B cell (primary cell): ENCODE results near the gene CTDP1. TPM values are rescaled to one million over a fixed set of nuclear protein-coding genes. Genes with fewer than 3 reads are reported as not detected.

Source experiments
- ATAC-seq: fragments of 200-7000 bp; cut with Tn5 transposase; one replicate; pipeline ENCODE4 v1.10.0; 2021; ENCODE audit warnings: low read depth, mild to moderate bottlenecking, moderate number of reproducible peaks, moderate library complexity
- CTCF ChIA-PET: fragments of 350-600 bp; sonication (Branson Sonifier 250); formaldehyde crosslinking; loops from one replicate; lab custom pipeline; 2021; ENCODE audit warnings: antibody characterized with exemption, inconsistent platforms; lab: Charles Lee
- POLR2A ChIA-PET: fragments of 350-600 bp; sonication (Branson Sonifier 250); formaldehyde crosslinking; loops from one replicate; lab custom pipeline; 2021; ENCODE audit warnings: antibody characterized with exemption; lab: Charles Lee
- DNase-seq: peaks from one replicate; pipeline ENCODE4 v3.0.0; 2013
- H2AFZ ChIP-seq: 2 replicates; pipeline ENCODE4 v1.6.1; 2012; ENCODE audit warnings: mild to moderate bottlenecking, low read depth, low read length; ENCODE audit not compliant: insufficient read depth, poor library complexity, severe bottlenecking
- H3K27ac ChIP-seq, 2 donors: 1 replicate in 1 of 2; 2 replicates in 1 of 2; pipeline ENCODE4 v1.5.1; 2012 to 2013; ENCODE audit warnings: low read length in 2 of 2, mild to moderate bottlenecking in 2 of 2, moderate library complexity in 1 of 2
- H3K27me3 ChIP-seq, 4 experiments: fragments of 200-600 bp in 1 of 4; sonication (generic) in 1 of 4; replicated peaks in 1 of 4; 1 replicate in 2 of 4; 2 replicates in 2 of 4; pipeline versions ENCODE4 v1.6.1 to v1.7.0; 2013 to 2016; ENCODE audit warnings: low read length in 3 of 4, mild to moderate bottlenecking in 2 of 4, mixed read lengths in 1 of 4, moderate library complexity in 1 of 4; ENCODE audit not compliant: insufficient read depth in 4 of 4, control insufficient read depth in 3 of 4; ENCODE audit errors: control extremely low read depth in 1 of 4
- H3K36me3 ChIP-seq, 2 experiments: replicated peaks in 1 of 2; 1 replicate in 1 of 2; 2 replicates in 1 of 2; pipeline versions ENCODE4 v1.6.1 to v1.7.1; 2013; ENCODE audit warnings: low read length in 1 of 2; ENCODE audit not compliant: insufficient read depth in 2 of 2, control insufficient read depth in 1 of 2; ENCODE audit errors: control extremely low read depth in 1 of 2, extremely low read depth in 1 of 2
- H3K4me1 ChIP-seq, 2 donors: fragments of 200-600 bp in 1 of 2; sonication (generic) in 1 of 2; 1 replicate in 1 of 2; 2 replicates in 1 of 2; pipeline versions ENCODE4 v1.5.1 to v1.6.1; 2013 to 2017; ENCODE audit warnings: low read length in 2 of 2; ENCODE audit not compliant: control insufficient read depth in 2 of 2, insufficient read depth in 2 of 2
- H3K4me2 ChIP-seq: replicated peaks from 2 replicates; pipeline ENCODE3; 2012; ENCODE audit warnings: mild to moderate bottlenecking, low read depth, low read length; ENCODE audit not compliant: poor library complexity, severe bottlenecking
- H3K4me3 ChIP-seq, 5 experiments: fragments of 200-600 bp in 1 of 5; sonication (generic) in 1 of 5; 1 replicate in 3 of 5; 2 replicates in 2 of 5; pipeline versions ENCODE4 v1.5.1 to v1.7.0; 2011 to 2016; ENCODE audit warnings: low read length in 4 of 5, mild to moderate bottlenecking in 4 of 5, low read depth in 2 of 5, control low read depth in 1 of 5, moderate library complexity in 1 of 5; ENCODE audit not compliant: insufficient read depth in 1 of 5; ENCODE audit errors: control extremely low read depth in 1 of 5, extremely low read depth in 1 of 5
- H3K79me2 ChIP-seq: fragments of 200-600 bp; sonication (generic); one replicate; pipeline ENCODE4 v1.6.0; 2016; ENCODE audit warnings: low read length; ENCODE audit not compliant: control insufficient read depth, insufficient read depth
- H3K9ac ChIP-seq: fragments of 200-600 bp; sonication (generic); 2 replicates; pipeline ENCODE4 v1.6.1; 2017; ENCODE audit warnings: mild to moderate bottlenecking, low read length, moderate library complexity
- H3K9me3 ChIP-seq, 3 donors: one replicate each; pipeline versions ENCODE4 v1.6.1 to v1.7.1; 2013; ENCODE audit warnings: low read length in 2 of 3; ENCODE audit not compliant: control insufficient read depth in 2 of 3, insufficient read depth in 1 of 3; ENCODE audit errors: control extremely low read depth in 1 of 3
- H4K20me1 ChIP-seq: 2 replicates; pipeline ENCODE4 v1.6.0; 2012; ENCODE audit warnings: mild to moderate bottlenecking, low read length; ENCODE audit not compliant: insufficient read depth, control insufficient read depth, poor library complexity, severe bottlenecking
- H3K27ac Mint-ChIP-seq: one replicate; pipeline ENCODE4 v1.8.0; 2021; ENCODE audit warnings: mixed read lengths
- H3K27me3 Mint-ChIP-seq: one replicate; pipeline ENCODE4 v1.8.0; 2021; ENCODE audit warnings: mixed read lengths
- H3K4me1 Mint-ChIP-seq: one replicate; pipeline ENCODE4 v1.8.0; 2021; ENCODE audit warnings: mixed read lengths
- H3K4me3 Mint-ChIP-seq: one replicate; pipeline ENCODE4 v1.8.0; 2021; ENCODE audit warnings: mixed read lengths
- H3K9me3 Mint-ChIP-seq: one replicate; pipeline ENCODE4 v1.8.0; 2022; ENCODE audit warnings: mixed read lengths; ENCODE audit not compliant: insufficient read depth
- EZH2 ChIP-seq: IDR thresholded peaks from 2 replicates; pipeline ENCODE4 v1.6.1; 2012; ENCODE audit warnings: borderline replicate concordance, low read depth, mild to moderate bottlenecking, moderate library complexity, low read length; ENCODE audit not compliant: insufficient read depth, poor library complexity, severe bottlenecking
- WGBS: methylation state at CpG from one replicate; pipeline ENCODE4 v1.1.5; 2013; ENCODE audit warnings: missing lambda C conversion rate; ENCODE audit not compliant: insufficient coverage; 5-methylcytosine and 5-hydroxymethylcytosine counted together
- intact Hi-C: fragments of 100-400 bp; cut with micrococcal nuclease; formaldehyde crosslinking; loops from one replicate; pipeline ENCODE4 v1.10.0; 2022
- polyA plus RNA-seq: library from polyadenylated mRNA; depleted of rRNA; stranded (reverse); fragments of >200 nt; gene quantifications from 2 replicates; pipeline ENCODE4 v1.2.3, GENCODE V29; 2012
- total RNA-seq, 2 donors: library from RNA; stranded (reverse); fragments of 120-200 nt in 1 of 2; gene quantifications; 1 replicate in 1 of 2; 2 replicates in 1 of 2; pipeline versions ENCODE4 v1.2.3 to v1.2.4, GENCODE V29; 2013 to 2022
- TF ChIP-seq, protein P1 (sequence below): fragments of 200-600 bp; IDR thresholded peaks from one replicate; pipeline ENCODE4 v1.8.0; 2022; ENCODE audit warnings: antibody characterized with exemption, mild to moderate bottlenecking

CTDP1 gene
- total and polyA plus RNA-seq, 2 donors (not counting 1 experiment from before 2014, with no cell fraction given): 14.3 to 33.3 TPM

DNA sequence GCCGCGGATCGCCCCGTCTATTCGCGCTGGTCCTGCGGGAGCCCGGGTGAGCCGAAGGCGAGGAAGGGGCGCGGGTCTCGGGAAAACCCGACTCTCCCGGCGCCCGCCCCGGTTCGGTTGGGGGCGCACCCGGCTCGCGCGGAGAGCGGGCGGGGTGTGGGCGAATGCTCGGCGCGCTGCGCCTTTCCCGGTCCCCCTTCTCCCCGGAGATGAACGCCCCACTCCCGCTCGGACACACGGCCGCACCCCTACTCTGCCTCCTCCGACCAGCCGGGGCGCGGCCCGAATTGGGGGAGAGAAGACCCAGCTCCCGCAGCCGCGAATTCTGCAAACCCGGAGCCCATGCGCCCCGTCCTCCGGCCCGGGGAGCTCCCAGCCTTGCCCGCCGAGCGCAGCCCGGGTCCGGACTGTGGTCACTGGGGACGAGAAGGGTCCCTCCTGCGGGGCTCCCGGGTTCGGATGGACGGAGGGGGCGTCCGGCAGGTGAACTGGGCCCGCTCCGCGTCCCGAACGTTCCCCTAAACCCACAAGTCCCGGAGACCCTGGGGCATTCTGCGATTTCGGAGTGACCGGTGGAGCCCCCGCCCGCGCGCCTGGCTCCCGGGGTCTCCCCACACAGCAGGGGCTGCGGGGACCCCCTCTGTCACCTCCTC lies 118.9 kb downstream of the CTDP1 start:
- peak overlapping the region; percentile 31 for H3K9ac ChIP-seq
- intact Hi-C loops: loop anchor here (5.0 to 10.0 kb wide), 3 partner anchors 164 to 349 kb away; partner anchors contain the start of genes HSBP1L1 and RBFA
- DNase-seq: peak; percentile 32
- peak overlapping the region in 3 of 5 experiments; percentile 23 to 38 (median 27) for H3K4me3 ChIP-seq
- no peaks in the 10 kb centered on the region for H3K36me3 ChIP-seq
- H2AFZ ChIP-seq: peak overlapping the region; percentile 36
- POLR2A ChIA-PET: no interaction called here
- Mint-ChIP-seq H3K9me3 (no peaks in the 10 kb centered on the region), H3K27me3 (peaks cover 38% of the 10 kb centered on the region), H3K4me3 (peak overlapping the region; percentile 75), H3K4me1 (peaks cover 22% of the 10 kb centered on the region), H3K27ac (no peak overlapping the region)
- peaks cover 0 to 33% (median 17%) of the 10 kb centered on the region in 4 experiments for H3K27me3 ChIP-seq
- H4K20me1 ChIP-seq: peaks cover 4% of the 10 kb centered on the region
- H3K4me1 ChIP-seq: peaks cover 25 to 26% of the 10 kb centered on the region in 2 donors
- TF ChIP-seq, protein P1, sequence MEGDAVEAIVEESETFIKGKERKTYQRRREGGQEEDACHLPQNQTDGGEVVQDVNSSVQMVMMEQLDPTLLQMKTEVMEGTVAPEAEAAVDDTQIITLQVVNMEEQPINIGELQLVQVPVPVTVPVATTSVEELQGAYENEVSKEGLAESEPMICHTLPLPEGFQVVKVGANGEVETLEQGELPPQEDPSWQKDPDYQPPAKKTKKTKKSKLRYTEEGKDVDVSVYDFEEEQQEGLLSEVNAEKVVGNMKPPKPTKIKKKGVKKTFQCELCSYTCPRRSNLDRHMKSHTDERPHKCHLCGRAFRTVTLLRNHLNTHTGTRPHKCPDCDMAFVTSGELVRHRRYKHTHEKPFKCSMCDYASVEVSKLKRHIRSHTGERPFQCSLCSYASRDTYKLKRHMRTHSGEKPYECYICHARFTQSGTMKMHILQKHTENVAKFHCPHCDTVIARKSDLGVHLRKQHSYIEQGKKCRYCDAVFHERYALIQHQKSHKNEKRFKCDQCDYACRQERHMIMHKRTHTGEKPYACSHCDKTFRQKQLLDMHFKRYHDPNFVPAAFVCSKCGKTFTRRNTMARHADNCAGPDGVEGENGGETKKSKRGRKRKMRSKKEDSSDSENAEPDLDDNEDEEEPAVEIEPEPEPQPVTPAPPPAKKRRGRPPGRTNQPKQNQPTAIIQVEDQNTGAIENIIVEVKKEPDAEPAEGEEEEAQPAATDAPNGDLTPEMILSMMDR: no peak
- no peak for TF ChIP-seq EZH2
- CTCF ChIA-PET: interaction anchor here (0.6 to 1.0 kb wide), 2 partner anchors 29 to 178 kb away, joined by 3 read pairs; no protein-coding TSS in a partner anchor
- no peak for ATAC-seq
- H3K4me2 ChIP-seq: peak overlapping the region; percentile 79
- 3% methylated on average over 78 of the region's 78 CpGs for WGBS
- H3K27ac ChIP-seq: no peak overlapping the region
- H3K9me3 ChIP-seq: peaks cover 0 to 13% (median 0%) of the 10 kb centered on the region in 3 donors
- no peaks in the 10 kb centered on the region for H3K79me2 ChIP-seq

DNA sequence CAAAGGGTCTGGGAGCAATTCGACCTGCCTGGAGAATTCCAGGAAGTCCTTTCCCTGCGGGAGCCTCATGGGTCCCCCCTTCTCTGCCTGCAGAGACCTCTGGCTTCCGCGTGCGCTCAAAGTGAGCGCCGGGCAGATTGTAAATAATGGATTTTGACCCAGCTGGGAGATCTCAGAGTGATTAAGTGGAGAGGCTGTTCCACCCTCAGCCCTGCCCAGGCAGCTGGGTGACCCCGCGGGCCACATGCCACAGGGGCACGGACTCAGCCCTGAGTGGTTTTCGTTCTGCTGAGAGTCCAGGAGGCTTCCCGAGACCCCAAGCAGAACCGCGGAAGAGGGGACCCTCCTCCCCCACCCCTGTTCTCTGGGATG lies 119.4 kb downstream of the CTDP1 start:
- POLR2A ChIA-PET: interaction anchor here (0.6 kb wide), 1 partner anchor 12 kb away, joined by 3 read pairs; no protein-coding TSS in a partner anchor
- Histone ChIP-seq H3K4me2 (peak overlapping the region; percentile 79), H3K36me3 (no peaks in the 10 kb centered on the region), H3K4me1 (peaks cover 25 to 26% of the 10 kb centered on the region in 2 donors), H3K79me2 (no peaks in the 10 kb centered on the region), H2AFZ (peak overlapping the region; percentile 36), H3K4me3 (peak overlapping the region in 3 of 5 experiments; percentile 9 to 38 (median 37)), H3K27me3 (peaks cover 0 to 33% (median 17%) of the 10 kb centered on the region in 4 experiments), H4K20me1 (peaks cover 4% of the 10 kb centered on the region), H3K9me3 (peaks cover 0 to 13% (median 0%) of the 10 kb centered on the region in 3 donors), H3K9ac (peak overlapping the region; percentile 31), H3K27ac (no peak overlapping the region)
- 9% methylated on average over 6 of the region's 14 CpGs for WGBS
- CTCF ChIA-PET: interaction anchor here (0.6 to 1.0 kb wide), 2 partner anchors 28 to 177 kb away, joined by 3 read pairs; no protein-coding TSS in a partner anchor
- peak overlapping the region; percentile 75 for H3K4me3 Mint-ChIP-seq
- ATAC-seq: no peak
- no peak for TF ChIP-seq EZH2
- TF ChIP-seq, protein P1: no peak
- H3K27ac Mint-ChIP-seq: no peak overlapping the region
- no peak for DNase-seq
- H3K4me1 Mint-ChIP-seq: peaks cover 22% of the 10 kb centered on the region
- no peaks in the 10 kb centered on the region for H3K9me3 Mint-ChIP-seq
- H3K27me3 Mint-ChIP-seq: peaks cover 38% of the 10 kb centered on the region
- intact Hi-C loops: loop anchor here (5.0 to 10.0 kb wide), 3 partner anchors 163 to 348 kb away; partner anchors contain the start of genes HSBP1L1 and RBFA
